Measurements from ENCODE around the gene XKR7. TPM values are rescaled to one million over a fixed set of nuclear protein-coding genes. Genes with fewer than 3 reads are reported as not detected.

XKR7 gene
- total RNA-seq, 2 experiments from 2014 or later: not detected

- Mint-ChIP-seq H3K27ac (peak overlapping the region; percentile 87), H3K4me3 (peak overlapping the region; percentile 96), H3K4me1 (peaks cover 29% of the 10 kb centered on the region), H3K27me3 (peaks cover 5% of the 10 kb centered on the region), H3K9me3 (no peaks in the 10 kb centered on the region), H3K36me3 (ENCODE audit: low read depth) (peaks cover 42% of the 10 kb centered on the region)
- DNase-seq: no peak
- ChIA-PET CTCF (interaction anchor here (0.8 to 4.1 kb wide), 22 partner anchors 8 to 585 kb away, joined by 3 to 49 read pairs (median 4); partner anchors contain the start of genes TM9SF4 and XKR7), POLR2A (interaction anchor here (1.3 to 1.7 kb wide), 5 partner anchors 9 to 90 kb away, joined by 3 to 5 read pairs (median 5); partner anchors contain the start of gene XKR7)
These were observed 16.8 kb upstream of the XKR7 start for GRCh38 chr20:31951203-31951529.

- peaks cover 10% of the 10 kb centered on the region for H3K27me3 Mint-ChIP-seq
- peak; percentile 98 for DNase-seq
- no peaks in the 10 kb centered on the region for H3K9me3 Mint-ChIP-seq
- ChIA-PET POLR2A (interaction anchor here (0.9 to 1.7 kb wide), 10 partner anchors 10 to 792 kb away, joined by 3 to 7 read pairs (median 4); partner anchors contain the start of genes COMMD7 and XKR7), CTCF (interaction anchor here (0.7 to 4.1 kb wide), 40 partner anchors 9 to 717 kb away, joined by 3 to 49 read pairs (median 4); partner anchors contain the start of genes FOXS1, TM9SF4 and XKR7)
- H3K36me3 Mint-ChIP-seq (ENCODE audit: low read depth): peaks cover 36% of the 10 kb centered on the region
- H3K4me3 Mint-ChIP-seq: peak within 1 kb of the TSS; percentile 96
- H3K27ac Mint-ChIP-seq: peak within 1 kb of the TSS; percentile 87
- peaks cover 29% of the 10 kb centered on the region for H3K4me1 Mint-ChIP-seq
These were observed 16.2 kb upstream of the XKR7 start, which contains the start of gene PDRG1 for GRCh38 chr20:31951530-31952453. TSS of gene PDRG1 (minus strand) at chr20:31952046. CDS start at chr20:31951961, 85 bp downstream.

- no peak overlapping the region for H3K4me3 Mint-ChIP-seq
- H3K4me1 Mint-ChIP-seq: peaks cover 28% of the 10 kb centered on the region
- POLR2A ChIA-PET: no interaction called here
- peaks cover 17% of the 10 kb centered on the region for H3K27me3 Mint-ChIP-seq
- H3K36me3 Mint-ChIP-seq (ENCODE audit: low read depth): peaks cover 20% of the 10 kb centered on the region
- no peak overlapping the region for H3K27ac Mint-ChIP-seq
- CTCF ChIA-PET: interaction anchor here (1.9 to 4.1 kb wide), 5 partner anchors 11 to 100 kb away, joined by 5 to 49 read pairs (median 16); partner anchors contain the start of gene XKR7
- DNase-seq: no peak
- no peaks in the 10 kb centered on the region for H3K9me3 Mint-ChIP-seq
These were observed 14.3 kb upstream of the XKR7 start for GRCh38 chr20:31953556-31954148.

- ChIA-PET POLR2A (no interaction called here), CTCF (interaction anchor here (1.9 kb wide), 1 partner anchor 74 kb away, joined by 5 read pairs; no protein-coding TSS in a partner anchor)
- Mint-ChIP-seq H3K27ac (no peak overlapping the region), H3K4me3 (no peak overlapping the region), H3K9me3 (no peaks in the 10 kb centered on the region), H3K27me3 (peaks cover 20% of the 10 kb centered on the region), H3K4me1 (peaks cover 23% of the 10 kb centered on the region), H3K36me3 (ENCODE audit: low read depth) (peaks cover 13% of the 10 kb centered on the region)
- no peak for DNase-seq
These were observed 13.5 kb upstream of the XKR7 start for GRCh38 chr20:31954500-31954899.

- no peaks in the 10 kb centered on the region for H3K9me3 Mint-ChIP-seq
These were observed 11.1 kb upstream of the XKR7 start for GRCh38 chr20:31956556-31957526.

GRCh38 chr20:31962761-31963160 lies 5.2 kb upstream of the XKR7 start:
- no peak for DNase-seq
- POLR2A ChIA-PET: interaction anchor here (0.8 kb wide), 1 partner anchor 11 kb away, joined by 5 read pairs; the partner anchor contains the start of gene PDRG1
- Mint-ChIP-seq H3K27me3 (peaks cover 35% of the 10 kb centered on the region), H3K4me1 (peaks cover 3% of the 10 kb centered on the region), H3K27ac (no peak overlapping the region), H3K36me3 (ENCODE audit: low read depth) (no peaks in the 10 kb centered on the region), H3K4me3 (no peak overlapping the region), H3K9me3 (no peaks in the 10 kb centered on the region)
- CTCF ChIA-PET: interaction anchor here (1.3 kb wide), 1 partner anchor 11 kb away, joined by 8 read pairs; the partner anchor contains the start of gene PDRG1

More at GRCh38 chr20:31956556-31957526, 11.1 kb upstream of the XKR7 start:
- POLR2A ChIA-PET: no interaction called here
- no peak for DNase-seq
- no peak overlapping the region for H3K4me3 Mint-ChIP-seq
- peaks cover 23% of the 10 kb centered on the region for H3K27me3 Mint-ChIP-seq
- peaks cover 2% of the 10 kb centered on the region for H3K4me1 Mint-ChIP-seq
- peaks cover under 1% of the 10 kb centered on the region for H3K36me3 Mint-ChIP-seq (ENCODE audit: low read depth)
- CTCF ChIA-PET: no interaction called here
- no peak overlapping the region for H3K27ac Mint-ChIP-seq

GRCh38 chr20:31963889-31964288 lies 4.1 kb upstream of the XKR7 start:
- ChIA-PET POLR2A (interaction anchor here (1.2 kb wide), 1 partner anchor 12 kb away, joined by 5 read pairs; the partner anchor contains the start of gene PDRG1), CTCF (interaction anchor here (1.3 kb wide), 1 partner anchor 13 kb away, joined by 8 read pairs; the partner anchor contains the start of gene PDRG1)
- Mint-ChIP-seq H3K27ac (no peak overlapping the region), H3K9me3 (no peaks in the 10 kb centered on the region), H3K36me3 (ENCODE audit: low read depth) (no peaks in the 10 kb centered on the region), H3K4me1 (peaks cover 6% of the 10 kb centered on the region), H3K27me3 (peaks cover 33% of the 10 kb centered on the region), H3K4me3 (no peak overlapping the region)
- DNase-seq: no peak

- no peaks in the 10 kb centered on the region for H3K9me3 Mint-ChIP-seq
- no peak overlapping the region for H3K4me3 Mint-ChIP-seq
- DNase-seq: no peak
- no peaks in the 10 kb centered on the region for H3K36me3 Mint-ChIP-seq (ENCODE audit: low read depth)
- peaks cover 8% of the 10 kb centered on the region for H3K4me1 Mint-ChIP-seq
- H3K27ac Mint-ChIP-seq: no peak overlapping the region
- H3K27me3 Mint-ChIP-seq: peaks cover 38% of the 10 kb centered on the region
- POLR2A ChIA-PET: interaction anchor here (1.5 kb wide), 1 partner anchor 16 kb away, joined by 5 read pairs; no protein-coding TSS in a partner anchor
- CTCF ChIA-PET: interaction anchor here (0.7 to 3.9 kb wide), 2 partner anchors 15 kb away, joined by 3 to 21 read pairs; partner anchors contain the start of gene PDRG1
These were observed 828 bp upstream of the XKR7 start for GRCh38 chr20:31966991-31967655.

GRCh38 chr20:31968291-31969126 lies 558 bp downstream of the XKR7 start:
- Mint-ChIP-seq H3K27ac (no peak overlapping the region), H3K36me3 (ENCODE audit: low read depth) (no peaks in the 10 kb centered on the region), H3K27me3 (peaks cover 38% of the 10 kb centered on the region), H3K9me3 (no peaks in the 10 kb centered on the region), H3K4me3 (peak overlapping the region; percentile 64), H3K4me1 (peaks cover 8% of the 10 kb centered on the region)
- ChIA-PET CTCF (interaction anchor here (3.9 kb wide), 1 partner anchor 16 kb away, joined by 21 read pairs; the partner anchor contains the start of gene PDRG1), POLR2A (interaction anchor here (1.5 kb wide), 1 partner anchor 18 kb away, joined by 5 read pairs; no protein-coding TSS in a partner anchor)
- peak; percentile 84 for DNase-seq

- H3K27ac Mint-ChIP-seq: no peak overlapping the region
- no peak overlapping the region for H3K4me3 Mint-ChIP-seq
- no peaks in the 10 kb centered on the region for H3K9me3 Mint-ChIP-seq
- POLR2A ChIA-PET: interaction anchor here (1.2 kb wide), 1 partner anchor 18 kb away, joined by 4 read pairs; the partner anchor contains the start of gene PDRG1
- CTCF ChIA-PET: interaction anchor here (3.9 kb wide), 1 partner anchor 18 kb away, joined by 21 read pairs; the partner anchor contains the start of gene PDRG1
- no peak for DNase-seq
- H3K36me3 Mint-ChIP-seq (ENCODE audit: low read depth): no peaks in the 10 kb centered on the region
- H3K4me1 Mint-ChIP-seq: peaks cover 8% of the 10 kb centered on the region
- peaks cover 38% of the 10 kb centered on the region for H3K27me3 Mint-ChIP-seq
These were observed 2.0 kb downstream of the XKR7 start for GRCh38 chr20:31969991-31970390.
